ENCODE measurements around the gene ESRRB.

DNA sequence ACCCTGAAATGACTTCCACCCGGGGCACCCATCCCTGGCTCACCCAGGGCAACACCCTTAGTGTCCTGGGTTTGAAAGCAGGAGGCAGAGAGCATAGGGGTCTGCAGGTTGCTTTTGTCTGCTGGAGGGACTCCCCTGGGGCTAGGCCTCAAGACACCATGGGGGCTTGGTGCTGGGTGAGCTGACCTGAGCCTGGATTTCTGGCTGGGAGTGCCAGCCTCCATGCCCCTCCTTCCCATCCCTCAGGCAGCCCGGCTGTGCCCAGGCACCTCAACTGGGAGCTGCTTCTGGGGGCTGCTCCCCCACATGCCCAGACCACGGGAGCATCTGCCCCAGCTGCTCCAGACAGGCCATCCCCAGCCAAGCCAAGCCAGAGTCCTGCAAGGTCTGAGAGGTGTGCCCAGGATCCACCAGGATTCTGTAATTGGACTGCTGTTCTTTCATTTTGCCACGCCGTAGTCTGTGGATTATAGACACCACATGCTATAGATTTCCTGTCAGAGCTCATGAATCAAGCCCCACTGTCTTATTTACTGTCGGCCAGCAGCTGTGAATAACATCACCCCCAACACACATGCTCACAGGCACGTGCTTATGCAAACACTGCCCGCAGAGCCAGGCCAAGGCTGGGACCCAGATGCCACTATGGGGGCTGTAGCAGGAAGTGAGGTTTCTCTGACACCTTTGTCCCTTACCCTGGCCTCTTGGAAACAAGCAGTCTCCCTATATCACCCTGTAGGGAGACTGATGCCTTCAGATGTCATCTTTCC, 29.4 kb upstream of the ESRRB start:
- TF ChIP-seq, protein P1, sequence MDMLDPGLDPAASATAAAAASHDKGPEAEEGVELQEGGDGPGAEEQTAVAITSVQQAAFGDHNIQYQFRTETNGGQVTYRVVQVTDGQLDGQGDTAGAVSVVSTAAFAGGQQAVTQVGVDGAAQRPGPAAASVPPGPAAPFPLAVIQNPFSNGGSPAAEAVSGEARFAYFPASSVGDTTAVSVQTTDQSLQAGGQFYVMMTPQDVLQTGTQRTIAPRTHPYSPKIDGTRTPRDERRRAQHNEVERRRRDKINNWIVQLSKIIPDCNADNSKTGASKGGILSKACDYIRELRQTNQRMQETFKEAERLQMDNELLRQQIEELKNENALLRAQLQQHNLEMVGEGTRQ (CRISPR knock-in tag; IDR thresholded peaks at IDR 0.05), result no peak
- TF ChIP-seq NR2C2 (CRISPR knock-in tag; IDR thresholded peaks at IDR 0.05), result no peak

Data from WTC11 (cell line).